Thoracic aorta (tissue), 2 donors: ENCODE data around the gene PKD1L1. TPM values are rescaled to one million over a fixed set of nuclear protein-coding genes. Genes with fewer than 3 reads are reported as not detected.
A peak's percentile ranks its signal among the peaks of the same experiment; 100 is the strongest.

ENCODE experiments used
- ATAC-seq: fragments of 150-250 bp; one replicate; pipeline ENCODE4 v1.8.0; 2017; ENCODE audit warnings: low read depth; ENCODE audit not compliant: insufficient number of reproducible peaks, low FRiP score
- DNase-seq: peaks from one replicate; pipeline ENCODE4 v3.0.0-alpha.2; 2020; ENCODE audit warnings: low spot score
- H3K27ac ChIP-seq, 2 donors: fragments of 200-600 bp; sonication (generic); 1 replicate in 1 of 2; 2 replicates in 1 of 2; pipeline ENCODE4 v1.5.1; 2016; ENCODE audit warnings: mild to moderate bottlenecking in 2 of 2, moderate library complexity in 2 of 2
- H3K27me3 ChIP-seq: fragments of 200-600 bp; sonication (generic); replicated peaks from 2 replicates; pipeline ENCODE4 v1.6.0; 2016; ENCODE audit warnings: mild to moderate bottlenecking; ENCODE audit not compliant: insufficient read depth
- H3K36me3 ChIP-seq: fragments of 200-600 bp; sonication (generic); one replicate; pipeline ENCODE4 v1.5.1; 2016
- H3K4me1 ChIP-seq, 2 donors: fragments of 200-600 bp; sonication (generic); 1 replicate in 1 of 2; 2 replicates in 1 of 2; pipeline versions ENCODE4 v1.5.1 to v1.6.0; 2016; ENCODE audit warnings: low read depth in 2 of 2, mild to moderate bottlenecking in 1 of 2; ENCODE audit not compliant: control insufficient read depth in 1 of 2
- H3K4me3 ChIP-seq: fragments of 200-600 bp; sonication (generic); 2 replicates; pipeline ENCODE4 v1.5.1; 2016; ENCODE audit warnings: mild to moderate bottlenecking
- H3K9me3 ChIP-seq: fragments of 200-600 bp; sonication (generic); 2 replicates; pipeline ENCODE4 v1.5.1; 2016
- CTCF ChIP-seq: fragments of 200-600 bp; sonication (generic); IDR thresholded peaks from one replicate; pipeline ENCODE4 v1.5.1; 2019; ENCODE audit warnings: antibody characterized with exemption
- total RNA-seq, 2 donors: library from RNA; depleted of rRNA; stranded (reverse); fragments of >200 nt; gene quantifications; one replicate each; pipeline versions ENCODE4 v1.1.0 to v1.2.3, GENCODE V29; 2016

Gene PKD1L1
- total RNA-seq, 2 donors from 2014 or later: 0.14 to 0.85 TPM

DNA sequence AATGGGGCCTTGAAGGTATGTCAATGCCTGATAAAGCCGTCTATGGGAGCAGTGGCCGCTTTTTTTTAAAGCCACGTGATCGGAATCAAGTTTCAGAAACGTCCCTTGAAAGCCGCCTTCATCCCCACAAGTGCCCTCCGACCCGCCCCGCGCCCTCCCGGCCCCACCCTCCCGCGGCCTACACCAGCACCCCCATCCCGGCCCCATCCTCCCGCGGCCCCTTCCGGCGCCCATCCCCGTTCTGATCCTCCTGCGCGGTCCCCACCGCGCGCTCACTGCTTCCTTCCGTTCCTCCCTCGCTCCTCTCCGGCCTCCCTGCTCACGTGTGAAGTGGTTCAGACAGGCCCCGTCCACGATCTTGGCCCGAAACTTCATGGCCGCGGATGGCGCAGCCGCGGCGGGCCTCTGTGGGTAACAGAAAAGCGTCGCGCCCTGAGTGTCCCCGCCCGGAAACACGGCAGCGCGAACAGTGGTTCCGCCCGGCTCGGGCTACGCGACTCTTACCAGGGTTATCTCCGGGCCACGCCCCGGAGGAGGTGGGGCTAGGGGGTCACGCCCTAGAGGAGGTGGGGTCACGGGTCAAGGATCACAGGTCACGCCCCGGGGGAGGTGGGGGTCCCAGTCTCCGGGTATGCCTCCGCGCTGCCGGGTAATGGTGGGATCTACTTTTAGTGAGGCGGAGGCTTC, 31.0 kb upstream of the PKD1L1 start, which contains the start of gene HUS1:
HUS1 (minus strand) TSS at position 471 of the 687 bp plus-strand sequence; CDS start at position 375, 96 bp downstream.
- peak; percentile 74 for DNase-seq
- peaks cover 32% of the 10 kb centered on the region for H3K36me3 ChIP-seq
- H3K27ac ChIP-seq: peak within 1 kb of the TSS; percentile 72 to 86
- peak within 1 kb of the TSS; percentile 73 for H3K4me3 ChIP-seq
- ATAC-seq: peak; percentile 74
- no peaks in the 10 kb centered on the region for H3K9me3 ChIP-seq
- no peaks in the 10 kb centered on the region for H3K27me3 ChIP-seq
- peaks cover 10 to 17% of the 10 kb centered on the region in 2 donors for H3K4me1 ChIP-seq
- no peak for TF ChIP-seq CTCF

- H3K4me3 ChIP-seq: peak overlapping the region; percentile 73
- H3K27ac ChIP-seq: peak overlapping the region; percentile 72 to 86
- no peaks in the 10 kb centered on the region for H3K9me3 ChIP-seq
- H3K36me3 ChIP-seq: peaks cover 37% of the 10 kb centered on the region
- H3K27me3 ChIP-seq: no peaks in the 10 kb centered on the region
- ATAC-seq (no peak), DNase-seq (no peak)
- H3K4me1 ChIP-seq: peaks cover 10 to 17% of the 10 kb centered on the region in 2 donors
- no peak for TF ChIP-seq CTCF
Observed at GRCh38 chr7:47978790-47979144, 30.5 kb upstream of the PKD1L1 start.

GRCh38 chr7:47973739-47974138, 25.5 kb upstream of the PKD1L1 start:
- H3K9me3 ChIP-seq: no peaks in the 10 kb centered on the region
- TF ChIP-seq CTCF: no peak
- H3K4me1 ChIP-seq: peaks cover 10 to 16% of the 10 kb centered on the region in 2 donors
- H3K27ac ChIP-seq: no peak overlapping the region
- ATAC-seq (no peak), DNase-seq (no peak)
- H3K4me3 ChIP-seq: no peak overlapping the region
- peaks cover 49% of the 10 kb centered on the region for H3K36me3 ChIP-seq
- H3K27me3 ChIP-seq: no peaks in the 10 kb centered on the region

GRCh38 chr7:47970761-47971160, 22.5 kb upstream of the PKD1L1 start:
- H3K36me3 ChIP-seq: peaks cover 50% of the 10 kb centered on the region
- H3K4me1 ChIP-seq: no peaks in the 10 kb centered on the region
- no peaks in the 10 kb centered on the region for H3K9me3 ChIP-seq
- TF ChIP-seq CTCF: no peak
- H3K4me3 ChIP-seq: no peak overlapping the region
- H3K27me3 ChIP-seq: no peaks in the 10 kb centered on the region
- ATAC-seq (no peak), DNase-seq (no peak)
- H3K27ac ChIP-seq: peak overlapping the region in 1 of 2 donors; percentile 23

- Histone ChIP-seq H3K4me3 (no peak overlapping the region), H3K27me3 (no peaks in the 10 kb centered on the region), H3K4me1 (no peaks in the 10 kb centered on the region), H3K27ac (no peak overlapping the region), H3K9me3 (no peaks in the 10 kb centered on the region), H3K36me3 (peaks cover 56% of the 10 kb centered on the region)
- TF ChIP-seq CTCF: peak; percentile 86
- no peak for ATAC-seq
- DNase-seq: no peak
Observed at GRCh38 chr7:47968847-47969774, 20.8 kb upstream of the PKD1L1 start.
